ENCODE results near the gene TSTD1.
"Not testable (repeated sequence)": the region's sequence is repeated elsewhere in the genome, so short reads cannot be mapped to it uniquely, and the experiment has no call there.

TSTD1 gene

GRCh38 chr1:161069241-161069640 is 30.5 kb upstream of the TSTD1 start:
- no peak for DNase-seq (ENCODE audit: low read depth, low spot score)

- DNase-seq (ENCODE audit: low read depth, low spot score): peak; percentile 37
These were observed 29.8 kb upstream of the TSTD1 start for GRCh38 chr1:161068306-161069234.

- no peak for DNase-seq (ENCODE audit: low read depth, low spot score)
These were observed 27.9 kb upstream of the TSTD1 start for GRCh38 chr1:161066694-161067093.

GRCh38 chr1:161065681-161066080 is 26.9 kb upstream of the TSTD1 start:
- DNase-seq (ENCODE audit: low read depth, low spot score): not testable (repeated sequence)

GRCh38 chr1:161063936-161064335 is 25.2 kb upstream of the TSTD1 start:
- DNase-seq (ENCODE audit: low read depth, low spot score): not testable (repeated sequence)

GRCh38 chr1:161061419-161061818 is 22.7 kb upstream of the TSTD1 start:
- no peak for DNase-seq (ENCODE audit: low read depth, low spot score)

GRCh38 chr1:161059293-161059692 is 20.5 kb upstream of the TSTD1 start:
- no peak for DNase-seq (ENCODE audit: low read depth, low spot score)

GRCh38 chr1:161054805-161055204 is 16.0 kb upstream of the TSTD1 start:
- no peak for DNase-seq (ENCODE audit: low read depth, low spot score)

GRCh38 chr1:161054232-161054631 is 15.5 kb upstream of the TSTD1 start:
- DNase-seq (ENCODE audit: low read depth, low spot score): no peak

GRCh38 chr1:161052899-161053298 is 14.1 kb upstream of the TSTD1 start:
- no peak for DNase-seq (ENCODE audit: low read depth, low spot score)

GRCh38 chr1:161051219-161051618 is 12.5 kb upstream of the TSTD1 start:
- no peak for DNase-seq (ENCODE audit: low read depth, low spot score)

- no peak for DNase-seq (ENCODE audit: low read depth, low spot score)
These were observed 10.4 kb upstream of the TSTD1 start for GRCh38 chr1:161048949-161049722.

- DNase-seq (ENCODE audit: low read depth, low spot score): no peak
These were observed 9.0 kb upstream of the TSTD1 start for GRCh38 chr1:161047436-161048420.

GRCh38 chr1:161046605-161047228 is 8.0 kb upstream of the TSTD1 start:
- no peak for DNase-seq (ENCODE audit: low read depth, low spot score)

GRCh38 chr1:161045736-161046604 is 7.2 kb upstream of the TSTD1 start, which contains the start of gene USF1:
USF1 (minus strand) TSS chr1:161045977; CDS start chr1:161043275, 2,702 bp downstream.
- DNase-seq (ENCODE audit: low read depth, low spot score): peak; percentile 83

- no peak for DNase-seq (ENCODE audit: low read depth, low spot score)
These were observed 6.4 kb upstream of the TSTD1 start for GRCh38 chr1:161044908-161045735.

GRCh38 chr1:161044535-161044907 is 5.8 kb upstream of the TSTD1 start:
- DNase-seq (ENCODE audit: low read depth, low spot score): no peak

- DNase-seq (ENCODE audit: low read depth, low spot score): no peak
These were observed 782 bp upstream of the TSTD1 start for GRCh38 chr1:161039546-161039945.

- no peak for DNase-seq (ENCODE audit: low read depth, low spot score)
These were observed 386 bp upstream of the TSTD1 start for GRCh38 chr1:161039154-161039545.

Measured in activated naive CD8-positive, alpha-beta T cell treated with anti-CD3 and anti-CD28 coated beads, Interleukin-2, amount 50 U/mL, for 16 hours (primary cell).